ENCODE data around the gene RBP3. TPM values are rescaled to one million over a fixed set of nuclear protein-coding genes. Genes with fewer than 3 reads are reported as not detected.

The RBP3 gene
- total and polyA plus RNA-seq, 2 of the 4 experiments (the other 2 are of a cell fraction): not detected

DNA sequence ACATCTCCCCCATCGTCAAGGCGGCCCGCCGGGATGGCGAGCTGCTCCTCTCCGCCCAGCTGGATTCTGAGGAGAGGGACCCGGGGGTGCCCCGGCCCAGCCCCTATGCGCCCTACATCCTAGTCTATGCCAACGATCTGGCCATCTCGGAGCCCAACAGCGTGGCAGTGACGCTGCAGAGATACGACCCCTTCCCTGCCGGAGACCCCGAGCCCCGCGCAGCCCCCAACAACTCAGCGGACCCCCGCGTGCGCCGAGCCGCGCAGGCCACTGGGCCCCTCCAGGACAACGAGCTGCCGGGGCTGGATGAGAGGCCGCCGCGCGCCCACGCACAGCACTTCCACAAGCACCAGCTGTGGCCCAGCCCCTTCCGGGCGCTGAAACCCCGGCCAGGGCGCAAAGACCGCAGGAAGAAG, 38.1 kb upstream of the RBP3 start:
- H2AK5ac ChIP-seq (ENCODE audit: low read depth, low read length): no peak overlapping the region
- in situ Hi-C loops (cut with MboI; ENCODE audit: low sequenced_read_pairs): no loop called here
- ATAC-seq (ENCODE audit: low read depth) (no peak), DNase-seq (no peak)
- H4K91ac ChIP-seq (ENCODE audit: insufficient read depth, low read depth, low read length): no peak overlapping the region
- ChIA-PET POLR2A (ENCODE audit: unreplicated experiment) (no interaction called here), CTCF (interaction anchor here (3.8 kb wide), 1 partner anchor 262 kb away, joined by 36 read pairs; no protein-coding TSS in a partner anchor)
- no peak overlapping the region for H2AFZ ChIP-seq (replicated peaks; ENCODE audit: low read length, poor library complexity)
- H4K20me1 ChIP-seq (ENCODE audit: insufficient read depth, low read length): no peaks in the 10 kb centered on the region
- no peak overlapping the region for H2AK9ac ChIP-seq (replicated peaks; ENCODE audit: low read depth, low read length, poor library complexity)
- H3K27me3 ChIP-seq (ENCODE audit: control insufficient read depth, insufficient read depth, low read length): peaks cover 32% of the 10 kb centered on the region
- H3K79me1 ChIP-seq (ENCODE audit: low read depth in 1 of 2, low read length in 2 of 2): no peaks in the 10 kb centered on the region
- no peak overlapping the region for H4K8ac ChIP-seq (ENCODE audit: low read depth in 2 of 2, low read length in 2 of 2)
- H3K18ac ChIP-seq (ENCODE audit: low read depth, low read length): no peak overlapping the region
- BruUV-seq (replicated peaks): no TSS peak
- H2BK15ac ChIP-seq (ENCODE audit: low read depth, low read length): no peak overlapping the region
- intact Hi-C loops (cut with micrococcal nuclease): loop anchor here (10.0 kb wide), 1 partner anchor 315 kb away; no protein-coding TSS in a partner anchor
- WGBS, 2 experiments (ENCODE audit: extremely low coverage in 2 of 2, insufficient read length in 1 of 2): 96% methylated on average over 22 of the region's 37 CpGs; no CpG with 5 or more reads in 1 of the 2 experiments
- H3K23ac ChIP-seq (ENCODE audit: low read depth, low read length): no peak overlapping the region
- no peak overlapping the region for H3K56ac ChIP-seq (ENCODE audit: extremely low read depth, insufficient read depth, low read length)
- H3K9me1 ChIP-seq (ENCODE audit: insufficient read depth, low read length): no peaks in the 10 kb centered on the region
- no peak overlapping the region for H3K9ac ChIP-seq (ENCODE audit: low read depth, low read length)
- no peak overlapping the region for H3K4ac ChIP-seq (ENCODE audit: low read depth, low read length)
- H3K4me1 ChIP-seq (ENCODE audit: control insufficient read depth, insufficient read depth, low read length): no peaks in the 10 kb centered on the region
- no peak for TF ChIP-seq USF2 (IDR thresholded peaks at IDR 0.05; ENCODE audit: low read depth, low read length)
- TF ChIP-seq MAFK (IDR thresholded peaks at IDR 0.05; ENCODE audit: low read depth, low read length): no peak
- TF ChIP-seq, protein P1, sequence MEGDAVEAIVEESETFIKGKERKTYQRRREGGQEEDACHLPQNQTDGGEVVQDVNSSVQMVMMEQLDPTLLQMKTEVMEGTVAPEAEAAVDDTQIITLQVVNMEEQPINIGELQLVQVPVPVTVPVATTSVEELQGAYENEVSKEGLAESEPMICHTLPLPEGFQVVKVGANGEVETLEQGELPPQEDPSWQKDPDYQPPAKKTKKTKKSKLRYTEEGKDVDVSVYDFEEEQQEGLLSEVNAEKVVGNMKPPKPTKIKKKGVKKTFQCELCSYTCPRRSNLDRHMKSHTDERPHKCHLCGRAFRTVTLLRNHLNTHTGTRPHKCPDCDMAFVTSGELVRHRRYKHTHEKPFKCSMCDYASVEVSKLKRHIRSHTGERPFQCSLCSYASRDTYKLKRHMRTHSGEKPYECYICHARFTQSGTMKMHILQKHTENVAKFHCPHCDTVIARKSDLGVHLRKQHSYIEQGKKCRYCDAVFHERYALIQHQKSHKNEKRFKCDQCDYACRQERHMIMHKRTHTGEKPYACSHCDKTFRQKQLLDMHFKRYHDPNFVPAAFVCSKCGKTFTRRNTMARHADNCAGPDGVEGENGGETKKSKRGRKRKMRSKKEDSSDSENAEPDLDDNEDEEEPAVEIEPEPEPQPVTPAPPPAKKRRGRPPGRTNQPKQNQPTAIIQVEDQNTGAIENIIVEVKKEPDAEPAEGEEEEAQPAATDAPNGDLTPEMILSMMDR (conservative IDR thresholded peaks at IDR 0.05; ENCODE audit: low read depth, low read length): no peak
- no peak for TF ChIP-seq RCOR1 (IDR thresholded peaks at IDR 0.05; ENCODE audit: insufficient replicate concordance, low read length)
- H3K27ac ChIP-seq (ENCODE audit: insufficient read depth, low read length): no peak overlapping the region
- no peaks in the 10 kb centered on the region for H3K36me3 ChIP-seq (ENCODE audit: control insufficient read depth, insufficient read depth, low read length)
- H3K4me3 ChIP-seq (ENCODE audit: insufficient read depth, low read depth, low read length): no peak overlapping the region
- no peak overlapping the region for H2BK20ac ChIP-seq (ENCODE audit: low read depth, low read length)
- H4K5ac ChIP-seq (ENCODE audit: low read depth, low read length): no peak overlapping the region
- H2BK120ac ChIP-seq (ENCODE audit: low read depth, low read length): no peak overlapping the region
- dilution Hi-C loops (cut with HindIII; ENCODE audit: low sequenced_read_pairs, unreplicated experiment): no loop called here
- H3K14ac ChIP-seq (replicated peaks; ENCODE audit: low read depth, low read length): no peak overlapping the region
- H3K4me2 ChIP-seq (ENCODE audit: low read depth, low read length): no peak overlapping the region
- no peak overlapping the region for H2BK5ac ChIP-seq (ENCODE audit: low read depth, low read length, poor library complexity, severe bottlenecking)
- no peaks in the 10 kb centered on the region for H3K9me3 ChIP-seq (ENCODE audit: control insufficient read depth, insufficient read depth, low read length)

All from IMR-90 (cell line).